Cardiac septum (tissue), 1 donor: ENCODE data around the gene OPN4. TPM values are rescaled to one million over a fixed set of nuclear protein-coding genes. Genes with fewer than 3 reads are reported as not detected.

ENCODE experiments used
- DNase-seq: peaks from one replicate; pipeline ENCODE4 v3.0.0-alpha.2; 2020; ENCODE audit warnings: low spot score
- intact Hi-C: fragments of 100-400 bp; cut with DNase I; formaldehyde crosslinking; loops from one replicate; pipeline ENCODE4 v1.14.0; 2022
- total RNA-seq: library from RNA; stranded (reverse); fragmentation: NEBNext Ultra II Directional; extraction: Animal tissue kit (Norgen Biotek cat#: 25700); gene quantifications from one replicate; pipeline ENCODE4 v1.2.1, GENCODE V29; 2021
- donor health status: DM: no; HTN: no; CAD: no.

OPN4 gene
- total RNA-seq, 1 donor from 2014 or later, result not detected

GRCh38 chr10:86673216-86673826 is 19.0 kb downstream of the OPN4 start:
- intact Hi-C loops, result no loop called here

GRCh38 chr10:86673827-86674581 is 19.7 kb downstream of the OPN4 start:
- intact Hi-C loops, result no loop called here
- no peak for DNase-seq

More at GRCh38 chr10:86673216-86673826, 19.0 kb downstream of the OPN4 start:
- DNase-seq, result no peak

- DNase-seq, result no peak
- intact Hi-C loops, result no loop called here
Measured at GRCh38 chr10:86674912-86675311, 20.6 kb downstream of the OPN4 start.

- DNase-seq, result no peak
- intact Hi-C loops, result no loop called here
Measured at GRCh38 chr10:86677374-86677773, 23.0 kb downstream of the OPN4 start.

GRCh38 chr10:86678999-86679792 is 24.8 kb downstream of the OPN4 start:
- DNase-seq, result no peak
- intact Hi-C loops, result no loop called here

DNA sequence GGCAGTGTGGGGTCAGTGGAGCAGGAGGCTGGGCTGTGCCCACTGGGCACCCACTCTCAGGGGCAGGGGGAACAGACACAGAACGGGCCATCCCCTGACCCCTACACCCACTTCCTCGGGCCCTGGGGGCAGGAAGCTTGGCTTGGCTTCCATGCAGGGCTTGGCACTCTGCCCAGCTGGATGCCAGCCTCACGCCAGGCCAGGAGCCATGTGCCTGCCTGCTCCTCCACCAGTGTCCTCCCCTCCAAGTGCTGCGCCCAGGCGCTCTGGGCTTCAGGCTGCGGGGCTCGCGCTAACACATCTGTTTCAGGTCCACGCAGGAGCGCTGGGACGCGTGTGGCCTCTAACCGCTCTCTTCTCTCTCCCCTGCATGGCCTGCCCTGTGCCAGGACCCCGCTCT is 26.7 kb downstream of the OPN4 start:
- intact Hi-C loops, result no loop called here
- peak; percentile 87 for DNase-seq

- intact Hi-C loops, result no loop called here
- DNase-seq, result no peak
Measured at GRCh38 chr10:86681722-86682386, 27.5 kb downstream of the OPN4 start.

DNA sequence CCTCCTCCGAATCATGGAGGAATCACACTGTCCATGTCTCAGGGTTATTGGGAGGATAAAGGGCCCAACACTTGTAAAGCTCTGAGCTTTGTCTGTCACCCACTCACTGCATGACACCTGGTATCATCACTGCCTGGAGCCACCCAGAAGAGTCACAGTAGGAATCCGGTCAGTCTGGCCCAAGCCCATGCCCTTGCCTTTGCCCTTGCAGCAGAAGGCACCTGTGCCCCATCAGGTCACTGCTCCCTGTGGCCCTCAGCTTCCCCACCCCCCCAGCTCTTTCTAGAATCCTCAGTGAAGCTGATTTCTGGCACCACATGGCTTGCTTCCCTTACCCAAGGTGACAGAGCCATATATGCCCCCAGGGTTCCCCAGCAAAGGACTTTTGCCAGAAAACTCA is 28.3 kb downstream of the OPN4 start:
- no peak for DNase-seq
- intact Hi-C loops, result no loop called here

DNA sequence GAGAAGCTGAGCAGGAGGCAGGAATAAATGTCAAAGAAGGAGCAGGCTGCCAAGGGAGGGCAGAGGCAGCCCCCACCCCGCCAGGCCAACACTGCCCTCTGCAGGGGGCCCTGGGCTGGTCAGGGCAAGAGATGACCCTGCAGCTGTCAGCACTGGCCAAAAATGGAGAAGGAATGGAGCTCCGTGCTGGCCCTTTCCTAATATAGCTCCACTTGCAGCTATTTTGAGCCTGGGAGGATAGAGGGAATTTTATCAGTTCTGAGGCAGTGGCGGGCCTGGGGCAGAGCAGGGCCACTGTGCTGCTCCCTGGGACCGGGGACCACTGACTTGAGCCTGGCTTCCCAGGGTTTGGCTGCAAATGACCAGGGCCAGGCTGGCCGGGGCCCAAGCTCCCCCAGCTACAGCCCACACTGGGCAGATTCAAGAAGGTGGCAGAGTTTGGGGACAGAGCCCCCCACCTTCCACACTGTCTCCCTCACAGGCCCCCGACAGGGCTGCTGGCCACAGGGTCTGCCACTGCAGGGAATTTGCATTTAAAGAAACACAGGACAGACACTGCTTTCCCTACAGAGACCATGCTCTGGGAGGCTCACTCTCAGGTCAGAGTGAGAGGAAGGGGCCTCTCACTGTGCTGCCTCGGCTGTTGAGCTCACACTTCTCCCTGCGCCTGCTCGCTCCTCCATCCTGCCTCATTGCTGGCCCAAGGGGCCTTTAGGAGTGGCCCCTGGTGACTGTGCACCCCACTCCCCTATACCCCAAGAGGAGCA is 30.2 kb downstream of the OPN4 start:
- intact Hi-C loops, result loop anchor here (1.0 kb wide), 1 partner anchor 16 kb away; the partner anchor contains the start of gene LDB3
- DNase-seq, result peak; percentile 88

- intact Hi-C loops, result no loop called here
- DNase-seq, result no peak
Measured at GRCh38 chr10:86685416-86685815, 31.1 kb downstream of the OPN4 start.

DNA sequence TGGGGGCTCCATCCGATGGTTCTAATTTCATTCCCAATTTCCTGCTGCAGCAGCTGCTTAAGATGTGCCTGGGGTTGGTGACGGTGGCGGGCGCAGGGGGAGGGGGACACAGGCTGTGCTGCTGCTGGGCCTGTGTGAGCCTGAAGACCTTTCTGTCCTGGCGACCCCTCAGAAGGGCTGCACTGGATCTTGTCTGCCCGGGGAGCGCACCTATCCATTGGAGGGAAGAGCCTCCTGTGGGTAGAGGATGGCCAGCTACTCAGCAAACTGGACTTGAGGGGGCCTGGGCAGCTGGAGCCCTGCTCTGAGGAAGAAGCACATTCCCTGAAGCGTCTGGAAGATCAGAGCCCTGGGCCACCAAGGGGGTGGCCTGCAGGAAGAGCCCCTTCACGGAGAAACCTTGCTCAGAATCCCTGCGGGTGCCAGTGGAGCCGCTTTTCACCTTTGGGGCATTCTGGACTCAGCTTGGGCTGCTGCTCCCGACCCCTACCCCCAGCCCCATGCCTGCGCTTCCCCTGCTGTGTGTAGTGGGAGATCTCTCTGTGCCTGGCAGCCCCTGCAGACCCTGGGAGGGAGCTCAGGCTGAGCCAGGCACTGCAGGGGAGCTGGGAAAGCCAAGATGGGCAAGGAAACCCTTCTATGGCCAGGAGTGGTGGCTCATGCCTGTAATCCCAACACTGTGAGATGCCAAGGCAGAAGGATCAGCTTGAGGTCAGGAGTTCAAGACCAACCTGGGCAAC is 31.7 kb downstream of the OPN4 start:
- intact Hi-C loops, result no loop called here
- no peak for DNase-seq

- intact Hi-C loops, result no loop called here
- DNase-seq, result no peak
Measured at GRCh38 chr10:86686972-86687371, 32.6 kb downstream of the OPN4 start.

- intact Hi-C loops, result no loop called here
Measured at GRCh38 chr10:86687750-86688149, 33.4 kb downstream of the OPN4 start.

GRCh38 chr10:86688398-86688921 is 34.1 kb downstream of the OPN4 start:
- intact Hi-C loops, result no loop called here

More at GRCh38 chr10:86687750-86688149, 33.4 kb downstream of the OPN4 start:
- DNase-seq, result no peak

DNA sequence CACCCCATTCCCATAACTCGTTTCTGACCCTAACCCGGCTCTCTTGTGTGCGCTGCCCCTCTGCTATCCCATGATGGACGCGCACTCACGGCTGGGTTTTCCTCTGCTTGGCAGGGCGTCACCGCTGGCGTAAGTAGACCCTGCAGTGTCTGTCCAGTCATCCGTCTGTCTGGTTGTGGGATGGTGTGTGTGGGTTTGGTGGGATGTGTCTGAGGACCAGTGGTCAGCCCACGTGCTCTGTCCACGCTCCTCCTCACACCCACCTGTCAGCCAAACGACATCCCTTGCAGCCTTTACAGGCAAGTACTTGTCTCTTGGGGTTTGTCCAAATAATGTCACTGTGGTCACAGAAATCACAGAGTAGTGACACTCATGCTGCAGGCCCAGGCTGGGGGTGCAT is 34.8 kb downstream of the OPN4 start:
- intact Hi-C loops, result no loop called here
- DNase-seq, result no peak

More at GRCh38 chr10:86688398-86688921, 34.1 kb downstream of the OPN4 start:
- no peak for DNase-seq

DNA sequence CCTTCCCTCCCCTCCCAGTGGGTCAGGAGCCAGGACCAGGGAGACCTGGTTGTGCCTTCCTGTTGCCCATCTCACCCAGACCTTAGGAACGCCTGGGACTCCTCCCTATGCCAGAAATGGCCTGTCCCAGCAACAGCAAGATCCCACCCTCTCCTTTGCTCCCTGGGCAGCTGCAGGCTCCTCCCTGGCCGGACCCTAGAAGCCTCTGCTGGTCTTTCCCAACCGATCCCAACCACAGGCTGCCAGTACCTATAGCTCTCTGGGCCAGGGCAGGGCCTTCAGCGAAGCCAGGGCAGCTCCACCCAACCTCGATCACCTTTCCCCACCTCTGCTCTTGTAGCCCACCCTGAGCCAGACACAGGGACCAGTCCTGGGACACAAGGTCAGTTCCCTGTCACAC is 35.9 kb downstream of the OPN4 start:
- no peak for DNase-seq
- intact Hi-C loops, result no loop called here

GRCh38 chr10:86690657-86691084 is 36.3 kb downstream of the OPN4 start:
- no peak for DNase-seq
- intact Hi-C loops, result no loop called here

DNA sequence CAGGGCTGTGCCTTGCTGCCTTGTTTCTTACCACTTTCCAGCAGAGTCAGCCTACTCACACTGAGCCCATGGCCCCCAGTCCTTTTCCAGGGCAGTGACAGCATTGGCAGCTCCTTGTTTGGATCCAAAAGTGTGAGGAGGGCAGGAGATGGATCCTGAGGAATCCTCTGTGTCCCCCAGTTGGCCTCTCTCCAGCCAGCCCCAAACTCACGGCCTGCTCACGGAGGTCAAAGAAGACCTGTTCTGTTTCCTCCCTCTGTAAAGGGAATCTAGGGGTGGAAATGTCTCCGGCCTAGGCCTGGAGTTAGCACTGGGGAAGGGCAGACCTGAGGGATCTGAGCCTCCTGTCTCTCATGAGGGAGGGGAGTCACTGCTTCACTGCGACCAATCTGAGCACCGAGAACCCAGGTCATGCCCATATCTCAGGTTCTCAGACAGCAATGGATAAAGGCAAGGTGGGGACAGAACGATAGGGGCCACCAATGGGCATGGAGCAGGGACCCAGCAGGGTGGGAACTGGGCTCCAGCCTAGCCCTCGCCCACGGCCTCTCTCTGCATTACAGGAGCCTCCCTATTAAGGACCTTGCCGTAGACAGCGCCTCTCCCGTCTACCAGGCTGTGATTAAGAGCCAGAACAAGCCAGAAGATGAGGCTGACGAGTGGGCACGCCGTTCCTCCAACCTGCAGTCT is 37.1 kb downstream of the OPN4 start:
- intact Hi-C loops, result no loop called here

More for the DNA sequence above, 37.1 kb downstream of the OPN4 start:
- DNase-seq, result no peak
